GM12878 (cell line): Measurements from ENCODE around the gene L1CAM. TPM values are rescaled to one million over a fixed set of nuclear protein-coding genes. Genes with fewer than 3 reads are reported as not detected.

ENCODE experiments used
- ATAC-seq: fragments of 200-7000 bp; cut with Tn5 transposase; 3 replicates; pipeline ENCODE4 v1.9.1; 2020; ENCODE audit warnings: mild to moderate bottlenecking, moderate library complexity
- BruUV-seq: library from RNA; stranded (reverse); fragments of 400-500 nt; replicated peaks from 2 replicates; lab custom pipeline; 2021; lab: Mats Ljungman, UMichigan
- CTCF ChIA-PET: fragments of 300-600 bp; sonication (Branson Sonifier 250); formaldehyde crosslinking; extraction: SDS; loops from one replicate; lab custom pipeline; 2021; ENCODE audit warnings: inconsistent platforms; lab: Yijun Ruan, JAX
- POLR2A ChIA-PET: fragments of 350-600 bp; formaldehyde crosslinking; extraction: SDS; loops from one replicate; lab custom pipeline; 2021; ENCODE audit warnings: inconsistent platforms; lab: Charles Lee
- RAD21 ChIA-PET: fragments of 300-600 bp; sonication (Branson Sonifier 250); formaldehyde crosslinking; loops from one replicate; lab custom pipeline; 2023; ENCODE audit warnings: antibody characterized with exemption; ENCODE audit not compliant: unreplicated experiment; lab: Charles Lee
- SMC1A ChIA-PET: fragments of 300-600 bp; sonication (Branson Sonifier 250); formaldehyde crosslinking; loops from one replicate; lab custom pipeline; 2023; ENCODE audit not compliant: unreplicated experiment, uncharacterized antibody; lab: Charles Lee
- DNase-seq: peaks from one replicate; pipeline ENCODE4 v3.0.0-alpha.2; 2011; ENCODE audit warnings: low read depth, low spot score
- FAIRE-seq: peaks from 3 replicates; lab custom pipeline; 2011; peaks lifted over from hg19 to GRCh38; lab: Jason Lieb, UNC
- H2AFZ ChIP-seq: 2 replicates; pipeline ENCODE4 v1.6.0; 2011; ENCODE audit warnings: low read depth, low read length, control low read depth; ENCODE audit not compliant: control insufficient read depth
- H3K27ac ChIP-seq: 2 replicates; pipeline ENCODE4 v1.5.1; 2011; ENCODE audit warnings: control low read depth; ENCODE audit not compliant: control insufficient read depth, insufficient read depth
- H3K27me3 ChIP-seq, 2 experiments: replicated peaks in 1 of 2; 2 replicates each; pipeline versions ENCODE4 v1.6.0 to v1.6.1; 2011; ENCODE audit warnings: low read length in 1 of 2; ENCODE audit not compliant: control insufficient read depth in 2 of 2, insufficient read depth in 2 of 2
- H3K36me3 ChIP-seq, 2 experiments: 2 replicates each; pipeline ENCODE4 v1.5.1; 2011; ENCODE audit warnings: low read length in 1 of 2; ENCODE audit not compliant: control insufficient read depth in 2 of 2, insufficient read depth in 2 of 2
- H3K4me1 ChIP-seq: 2 replicates; pipeline ENCODE4 v1.6.1; 2011; ENCODE audit warnings: mild to moderate bottlenecking, low read length, moderate library complexity, mixed read lengths; ENCODE audit not compliant: control insufficient read depth, insufficient read depth
- H3K4me2 ChIP-seq: 2 replicates; pipeline ENCODE4 v1.6.0; 2011; ENCODE audit warnings: control low read depth; ENCODE audit not compliant: control insufficient read depth, insufficient read depth
- H3K4me3 ChIP-seq: fragments of 200-600 bp; sonication (generic); 2 replicates; pipeline ENCODE4 v1.5.1; 2016
- H3K79me2 ChIP-seq: 2 replicates; pipeline ENCODE4 v1.6.0; 2011; ENCODE audit warnings: low read length; ENCODE audit not compliant: control insufficient read depth, insufficient read depth
- H3K9ac ChIP-seq: 2 replicates; pipeline ENCODE4 v1.8.0; 2011; ENCODE audit warnings: low read length, control low read depth, mixed read lengths; ENCODE audit not compliant: control insufficient read depth, insufficient read depth
- H3K9me3 ChIP-seq: replicated peaks from 3 replicates; pipeline ENCODE4 v1.5.1; 2011; ENCODE audit warnings: mild to moderate bottlenecking, low read length; ENCODE audit not compliant: control insufficient read depth, insufficient read depth
- H4K20me1 ChIP-seq: 2 replicates; pipeline ENCODE4 v1.6.0; 2011; ENCODE audit not compliant: control insufficient read depth, insufficient read depth
- EP300 ChIP-seq, 2 experiments: fragments of 150-350 bp in 1 of 2; IDR thresholded peaks; 2 replicates each; pipeline ENCODE4 v1.6.1; 2011 to 2012; ENCODE audit warnings: low read depth in 2 of 2, low read length in 2 of 2, borderline replicate concordance in 1 of 2, improper control_type of control experiment in 1 of 2, inconsistent platforms in 1 of 2; ENCODE audit not compliant: control insufficient read depth in 1 of 2
- ESRRA ChIP-seq: IDR thresholded peaks from 2 replicates; pipeline ENCODE4 v1.6.1; 2012; ENCODE audit warnings: mild to moderate bottlenecking, low read length, improper control_type of control experiment
- KLF5 ChIP-seq: fragments of 450-650 bp; IDR thresholded peaks from 2 replicates; pipeline ENCODE4 v1.6.1; 2014; ENCODE audit warnings: mild to moderate bottlenecking; ENCODE audit not compliant: partially characterized antibody
- MEF2B ChIP-seq: fragments of 450-650 bp; IDR thresholded peaks from 2 replicates; pipeline ENCODE4 v1.6.1; 2018; ENCODE audit warnings: mild to moderate bottlenecking, moderate library complexity; ENCODE audit not compliant: partially characterized antibody, poor library complexity, severe bottlenecking
- NBN ChIP-seq: fragments of 450-650 bp; IDR thresholded peaks from 2 replicates; pipeline ENCODE4 v1.6.1; 2016
- NFIC ChIP-seq: IDR thresholded peaks from 2 replicates; pipeline ENCODE4 v1.6.1; 2012; ENCODE audit warnings: low read depth, mild to moderate bottlenecking, inconsistent platforms, low read length, moderate library complexity
- RAD51 ChIP-seq: fragments of 450-650 bp; IDR thresholded peaks from 2 replicates; pipeline ENCODE4 v1.6.1; 2016; ENCODE audit warnings: moderate library complexity, mild to moderate bottlenecking, inconsistent platforms
- RUNX3 ChIP-seq: IDR thresholded peaks from 2 replicates; pipeline ENCODE4 v1.6.1; 2012; ENCODE audit warnings: low read length, inconsistent platforms
- SMAD1 ChIP-seq: fragments of 450-650 bp; IDR thresholded peaks from 2 replicates; pipeline ENCODE4 v1.6.1; 2018; ENCODE audit warnings: mild to moderate bottlenecking, low read depth; ENCODE audit not compliant: partially characterized antibody
- SP1 ChIP-seq: IDR thresholded peaks from one replicate; pipeline ENCODE4 v1.6.1; 2011; ENCODE audit warnings: low read depth, low read length
- SREBF2 ChIP-seq: IDR thresholded peaks from 2 replicates; pipeline ENCODE4 v1.6.1; 2012; ENCODE audit warnings: mild to moderate bottlenecking, low read length
- SRF ChIP-seq, 2 experiments: IDR thresholded peaks; 2 replicates each; pipeline ENCODE4 v1.6.1; 2011; ENCODE audit warnings: low read depth in 2 of 2, low read length in 2 of 2, mild to moderate bottlenecking in 1 of 2, moderate library complexity in 1 of 2
- WGBS: methylation state at CpG from one replicate; pipeline ENCODE4 v1.1.6; 2016; ENCODE audit warnings: low lambda C conversion rate; ENCODE audit not compliant: insufficient replicate concordance, insufficient coverage; ENCODE audit errors: missing lambda C conversion rate; 5-methylcytosine and 5-hydroxymethylcytosine counted together
- in situ Hi-C: fragments of 300-500 bp; cut with MboI; formaldehyde crosslinking; loops from 9 replicates; pipeline ENCODE4 v1.14.3; 2018; ENCODE audit warnings: mixed read lengths
- intact Hi-C: fragments of 100-400 bp; cut with micrococcal nuclease; formaldehyde crosslinking; loops from one replicate; pipeline ENCODE4 v1.14.2; 2022; ENCODE audit not compliant: unreplicated experiment
- polyA plus RNA-seq, 11 experiments: library from polyadenylated mRNA; depleted of rRNA in 4 of 11; unstranded in 6 of 11; stranded (reverse) in 5 of 11; fragments of >200 nt; fragmentation: Nextera tagmentation in 4 of 11; fragmentation: Illumina TruSeq in 1 of 11; extraction: Ambion mirVana in 4 of 11; extraction: Trizol in 1 of 11; gene quantifications; 1 replicate in 1 of 11; 2 replicates in 10 of 11; pipeline versions ENCODE4 v1.2.1 to v1.2.3, GENCODE V29; 2011 to 2016; ENCODE audit warnings: inconsistent platforms in 2 of 11, missing spikeins in 2 of 11, low read depth in 1 of 11
- total RNA-seq, 4 experiments: library from RNA; depleted of rRNA in 3 of 4; stranded (reverse); fragments of >200 nt in 3 of 4; fragmentation: Illumina TruSeq in 1 of 4; extraction: Trizol in 1 of 4; gene quantifications; 2 replicates each; pipeline versions ENCODE4 v1.2.1 to v1.2.3, GENCODE V29; 2013 to 2021
- TF ChIP-seq, protein P1 (sequence below): IDR thresholded peaks from 2 replicates; pipeline ENCODE4 v1.6.1; 2012; ENCODE audit warnings: improper control_type of control experiment, low read depth, low read length; ENCODE audit not compliant: insufficient replicate concordance
- TF ChIP-seq, protein P2 (sequence below): fragments of 450-650 bp; IDR thresholded peaks from 2 replicates; pipeline ENCODE4 v1.6.1; 2018; ENCODE audit warnings: mild to moderate bottlenecking, low read depth, moderate library complexity; ENCODE audit not compliant: partially characterized antibody
- TF ChIP-seq, protein P3 (sequence below): fragments of 450-650 bp; IDR thresholded peaks from 2 replicates; pipeline ENCODE4 v1.6.1; 2014; ENCODE audit warnings: mild to moderate bottlenecking

The L1CAM gene
- total and polyA plus RNA-seq, 10 of the 15 experiments (the other 5 are each of a cell fraction or from before 2014, with no cell fraction given) = 0.01 to 0.64 (median 0.09) TPM; not detected in 5

DNA sequence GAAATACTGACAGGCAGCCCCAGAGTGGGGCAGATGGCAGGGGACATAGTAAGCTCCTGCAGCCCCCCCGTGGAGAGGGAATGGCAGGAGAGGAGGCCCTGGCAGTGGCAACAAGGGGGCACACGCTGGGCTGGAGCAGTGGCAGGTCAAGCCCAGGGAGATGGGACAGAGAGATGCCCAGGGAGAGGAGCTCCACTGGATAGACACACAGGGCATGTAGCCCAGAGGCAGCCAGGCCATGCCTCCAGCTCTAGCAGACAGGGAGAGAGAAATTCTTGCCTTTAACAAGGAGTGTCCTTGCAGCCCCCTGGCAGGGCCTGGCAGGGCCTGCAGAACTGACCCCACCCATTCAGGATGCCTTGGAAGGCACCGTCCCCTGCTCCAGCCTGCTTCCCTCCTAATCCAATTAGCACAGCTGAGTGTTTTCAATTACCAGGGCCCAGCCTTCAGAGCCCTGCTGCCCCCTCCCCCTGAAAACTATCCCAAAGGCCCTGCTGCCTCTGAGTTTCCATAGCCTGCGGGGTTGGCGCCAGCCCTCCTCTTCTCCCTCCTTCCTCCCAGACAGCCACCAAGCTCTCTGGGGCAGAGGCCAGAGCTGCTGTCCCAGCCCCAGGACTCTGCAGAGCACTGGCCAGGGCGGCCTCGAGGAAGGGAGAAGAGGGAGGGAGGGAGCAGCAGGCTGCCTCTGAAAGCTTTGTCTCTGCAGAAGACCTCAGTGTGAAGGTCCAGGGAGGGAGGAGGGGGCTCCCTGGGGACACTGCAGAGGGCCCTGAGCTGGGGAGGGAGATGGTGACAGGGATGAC, 12.5 kb downstream of the L1CAM start:
- H3K27ac ChIP-seq = no peak overlapping the region
- H3K79me2 ChIP-seq = no peaks in the 10 kb centered on the region
- ChIA-PET POLR2A (no interaction called here), SMC1A (no interaction called here), CTCF (interaction anchor here (0.6 kb wide), 1 partner anchor 186 kb away, joined by 3 read pairs; no protein-coding TSS in a partner anchor), RAD21 (no interaction called here)
- no peaks in the 10 kb centered on the region for H3K36me3 ChIP-seq
- 3% methylated on average over 7 of the region's 7 CpGs for WGBS
- H4K20me1 ChIP-seq = no peaks in the 10 kb centered on the region
- no TSS peak for BruUV-seq
- no peak for ATAC-seq
- no peak overlapping the region for H3K9ac ChIP-seq
- no peak overlapping the region for H2AFZ ChIP-seq
- FAIRE-seq = no peak
- peaks cover 2% of the 10 kb centered on the region in 2 experiments; a peak in 3 of 4 replicates for H3K27me3 ChIP-seq
- in situ Hi-C loops (no loop called here), intact Hi-C loops (no loop called here)
- no peak overlapping the region for H3K4me2 ChIP-seq
- DNase-seq = no peak
- no peaks in the 10 kb centered on the region; the same call in 2 of the 3 replicates for H3K9me3 ChIP-seq
- no peak overlapping the region for H3K4me3 ChIP-seq
- no peaks in the 10 kb centered on the region for H3K4me1 ChIP-seq
- no peak for TF ChIP-seq EP300 (IDR thresholded peaks at IDR 0.05; ENCODE audit: borderline replicate concordance in 1 of 2, control insufficient read depth in 1 of 2, low read depth in 2 of 2, low read length in 2 of 2)
- TF ChIP-seq SREBF2 = no peak
- no peak for TF ChIP-seq NBN
- no peak for TF ChIP-seq ESRRA
- no peak for TF ChIP-seq SP1
- TF ChIP-seq RUNX3 = no peak
- TF ChIP-seq SRF (IDR thresholded peaks at IDR 0.05; ENCODE audit: low read depth in 2 of 2, low read length in 2 of 2) = no peak
- TF ChIP-seq NFIC = no peak
- TF ChIP-seq, protein P1, sequence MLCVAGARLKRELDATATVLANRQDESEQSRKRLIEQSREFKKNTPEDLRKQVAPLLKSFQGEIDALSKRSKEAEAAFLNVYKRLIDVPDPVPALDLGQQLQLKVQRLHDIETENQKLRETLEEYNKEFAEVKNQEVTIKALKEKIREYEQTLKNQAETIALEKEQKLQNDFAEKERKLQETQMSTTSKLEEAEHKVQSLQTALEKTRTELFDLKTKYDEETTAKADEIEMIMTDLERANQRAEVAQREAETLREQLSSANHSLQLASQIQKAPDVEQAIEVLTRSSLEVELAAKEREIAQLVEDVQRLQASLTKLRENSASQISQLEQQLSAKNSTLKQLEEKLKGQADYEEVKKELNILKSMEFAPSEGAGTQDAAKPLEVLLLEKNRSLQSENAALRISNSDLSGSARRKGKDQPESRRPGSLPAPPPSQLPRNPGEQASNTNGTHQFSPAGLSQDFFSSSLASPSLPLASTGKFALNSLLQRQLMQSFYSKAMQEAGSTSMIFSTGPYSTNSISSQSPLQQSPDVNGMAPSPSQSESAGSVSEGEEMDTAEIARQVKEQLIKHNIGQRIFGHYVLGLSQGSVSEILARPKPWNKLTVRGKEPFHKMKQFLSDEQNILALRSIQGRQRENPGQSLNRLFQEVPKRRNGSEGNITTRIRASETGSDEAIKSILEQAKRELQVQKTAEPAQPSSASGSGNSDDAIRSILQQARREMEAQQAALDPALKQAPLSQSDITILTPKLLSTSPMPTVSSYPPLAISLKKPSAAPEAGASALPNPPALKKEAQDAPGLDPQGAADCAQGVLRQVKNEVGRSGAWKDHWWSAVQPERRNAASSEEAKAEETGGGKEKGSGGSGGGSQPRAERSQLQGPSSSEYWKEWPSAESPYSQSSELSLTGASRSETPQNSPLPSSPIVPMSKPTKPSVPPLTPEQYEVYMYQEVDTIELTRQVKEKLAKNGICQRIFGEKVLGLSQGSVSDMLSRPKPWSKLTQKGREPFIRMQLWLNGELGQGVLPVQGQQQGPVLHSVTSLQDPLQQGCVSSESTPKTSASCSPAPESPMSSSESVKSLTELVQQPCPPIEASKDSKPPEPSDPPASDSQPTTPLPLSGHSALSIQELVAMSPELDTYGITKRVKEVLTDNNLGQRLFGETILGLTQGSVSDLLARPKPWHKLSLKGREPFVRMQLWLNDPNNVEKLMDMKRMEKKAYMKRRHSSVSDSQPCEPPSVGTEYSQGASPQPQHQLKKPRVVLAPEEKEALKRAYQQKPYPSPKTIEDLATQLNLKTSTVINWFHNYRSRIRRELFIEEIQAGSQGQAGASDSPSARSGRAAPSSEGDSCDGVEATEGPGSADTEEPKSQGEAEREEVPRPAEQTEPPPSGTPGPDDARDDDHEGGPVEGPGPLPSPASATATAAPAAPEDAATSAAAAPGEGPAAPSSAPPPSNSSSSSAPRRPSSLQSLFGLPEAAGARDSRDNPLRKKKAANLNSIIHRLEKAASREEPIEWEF = no peak
- no peak for TF ChIP-seq SMAD1
- TF ChIP-seq, protein P2, sequence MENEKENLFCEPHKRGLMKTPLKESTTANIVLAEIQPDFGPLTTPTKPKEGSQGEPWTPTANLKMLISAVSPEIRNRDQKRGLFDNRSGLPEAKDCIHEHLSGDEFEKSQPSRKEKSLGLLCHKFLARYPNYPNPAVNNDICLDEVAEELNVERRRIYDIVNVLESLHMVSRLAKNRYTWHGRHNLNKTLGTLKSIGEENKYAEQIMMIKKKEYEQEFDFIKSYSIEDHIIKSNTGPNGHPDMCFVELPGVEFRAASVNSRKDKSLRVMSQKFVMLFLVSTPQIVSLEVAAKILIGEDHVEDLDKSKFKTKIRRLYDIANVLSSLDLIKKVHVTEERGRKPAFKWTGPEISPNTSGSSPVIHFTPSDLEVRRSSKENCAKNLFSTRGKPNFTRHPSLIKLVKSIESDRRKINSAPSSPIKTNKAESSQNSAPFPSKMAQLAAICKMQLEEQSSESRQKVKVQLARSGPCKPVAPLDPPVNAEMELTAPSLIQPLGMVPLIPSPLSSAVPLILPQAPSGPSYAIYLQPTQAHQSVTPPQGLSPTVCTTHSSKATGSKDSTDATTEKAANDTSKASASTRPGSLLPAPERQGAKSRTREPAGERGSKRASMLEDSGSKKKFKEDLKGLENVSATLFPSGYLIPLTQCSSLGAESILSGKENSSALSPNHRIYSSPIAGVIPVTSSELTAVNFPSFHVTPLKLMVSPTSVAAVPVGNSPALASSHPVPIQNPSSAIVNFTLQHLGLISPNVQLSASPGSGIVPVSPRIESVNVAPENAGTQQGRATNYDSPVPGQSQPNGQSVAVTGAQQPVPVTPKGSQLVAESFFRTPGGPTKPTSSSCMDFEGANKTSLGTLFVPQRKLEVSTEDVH = no peak
- TF ChIP-seq, protein P3, sequence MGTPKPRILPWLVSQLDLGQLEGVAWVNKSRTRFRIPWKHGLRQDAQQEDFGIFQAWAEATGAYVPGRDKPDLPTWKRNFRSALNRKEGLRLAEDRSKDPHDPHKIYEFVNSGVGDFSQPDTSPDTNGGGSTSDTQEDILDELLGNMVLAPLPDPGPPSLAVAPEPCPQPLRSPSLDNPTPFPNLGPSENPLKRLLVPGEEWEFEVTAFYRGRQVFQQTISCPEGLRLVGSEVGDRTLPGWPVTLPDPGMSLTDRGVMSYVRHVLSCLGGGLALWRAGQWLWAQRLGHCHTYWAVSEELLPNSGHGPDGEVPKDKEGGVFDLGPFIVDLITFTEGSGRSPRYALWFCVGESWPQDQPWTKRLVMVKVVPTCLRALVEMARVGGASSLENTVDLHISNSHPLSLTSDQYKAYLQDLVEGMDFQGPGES = no peak
- no peak for TF ChIP-seq MEF2B
- TF ChIP-seq RAD51 = no peak
- no peak for TF ChIP-seq KLF5
